GM12865 (cell line): ENCODE measurements around the gene C2CD4C.

ENCODE experiments used
- DNase-seq: peaks from one replicate; pipeline ENCODE4 v3.0.0; 2010; ENCODE audit warnings: low read depth
- H3K4me3 ChIP-seq: 2 replicates; pipeline ENCODE4 v1.5.1; 2011; ENCODE audit warnings: mild to moderate bottlenecking, low read depth, low read length, control low read depth
- CTCF ChIP-seq: IDR thresholded peaks from 2 replicates; pipeline ENCODE4 v1.5.1; 2011; ENCODE audit warnings: low read length, control low read depth, low read depth, inconsistent platforms; ENCODE audit not compliant: insufficient read depth; ENCODE audit errors: missing control alignments

The C2CD4C gene

GRCh38 chr19:375395-376110, 33.4 kb downstream of the C2CD4C start:
- H3K4me3 ChIP-seq = no peak overlapping the region
- TF ChIP-seq CTCF = no peak
- DNase-seq = no peak

DNA sequence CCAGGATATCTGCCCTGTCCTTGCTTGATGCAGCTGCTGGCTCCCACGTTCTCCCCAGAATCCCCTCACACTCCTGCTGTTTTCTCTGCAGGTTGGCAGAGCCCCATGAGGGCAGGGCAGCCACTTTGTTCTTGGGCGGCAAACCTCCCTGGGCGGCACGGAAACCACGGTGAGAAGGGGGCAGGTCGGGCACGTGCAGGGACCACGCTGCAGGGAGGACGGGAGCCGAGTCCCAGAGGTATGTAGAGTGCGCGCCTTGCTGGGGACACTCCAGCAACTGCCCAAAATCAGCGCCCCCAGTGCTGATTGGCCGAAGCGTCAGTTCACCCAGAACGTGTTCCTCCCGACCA, 34.1 kb downstream of the C2CD4C start:
- TF ChIP-seq CTCF = no peak
- DNase-seq = no peak
- no peak overlapping the region for H3K4me3 ChIP-seq

DNA sequence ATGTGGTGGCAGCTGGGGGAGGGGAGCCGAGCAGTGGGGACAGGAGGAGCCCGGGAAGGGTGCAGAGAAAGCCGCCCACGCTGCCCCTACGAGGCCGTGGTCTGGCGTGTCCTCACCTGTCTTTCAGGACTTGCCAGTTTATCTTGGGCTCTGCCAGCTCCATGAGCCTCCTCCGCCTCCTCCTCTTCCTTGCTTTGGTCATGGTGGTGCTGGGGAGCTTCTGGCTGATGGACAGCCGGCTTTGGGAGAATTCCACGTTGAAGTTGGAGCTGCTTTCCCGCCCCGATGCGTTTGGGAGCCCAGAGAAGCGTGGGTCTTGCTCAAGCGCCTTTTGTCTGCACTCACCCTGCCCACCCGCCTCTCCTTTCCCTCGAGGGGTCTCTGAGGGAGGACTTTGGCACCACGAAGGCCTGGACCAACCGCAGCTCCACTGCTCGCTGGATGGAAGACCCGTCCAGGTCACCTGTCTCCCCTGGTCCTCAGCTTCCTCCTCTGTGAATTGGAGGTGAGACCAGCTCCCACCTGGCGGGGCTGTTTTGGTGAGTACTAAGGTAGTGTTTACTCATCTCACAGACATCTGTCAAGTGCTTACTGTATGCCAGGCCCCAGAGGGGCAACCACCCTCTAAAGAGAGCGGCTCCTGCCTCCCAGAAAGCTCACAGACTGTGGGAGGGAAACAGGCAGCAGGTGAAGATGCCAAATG, 34.6 kb downstream of the C2CD4C start:
- no peak for DNase-seq
- TF ChIP-seq CTCF = no peak
- H3K4me3 ChIP-seq = no peak overlapping the region

- no peak for TF ChIP-seq CTCF
- H3K4me3 ChIP-seq = no peak overlapping the region
- no peak for DNase-seq
Measured at GRCh38 chr19:373391-374182, 35.4 kb downstream of the C2CD4C start.

DNA sequence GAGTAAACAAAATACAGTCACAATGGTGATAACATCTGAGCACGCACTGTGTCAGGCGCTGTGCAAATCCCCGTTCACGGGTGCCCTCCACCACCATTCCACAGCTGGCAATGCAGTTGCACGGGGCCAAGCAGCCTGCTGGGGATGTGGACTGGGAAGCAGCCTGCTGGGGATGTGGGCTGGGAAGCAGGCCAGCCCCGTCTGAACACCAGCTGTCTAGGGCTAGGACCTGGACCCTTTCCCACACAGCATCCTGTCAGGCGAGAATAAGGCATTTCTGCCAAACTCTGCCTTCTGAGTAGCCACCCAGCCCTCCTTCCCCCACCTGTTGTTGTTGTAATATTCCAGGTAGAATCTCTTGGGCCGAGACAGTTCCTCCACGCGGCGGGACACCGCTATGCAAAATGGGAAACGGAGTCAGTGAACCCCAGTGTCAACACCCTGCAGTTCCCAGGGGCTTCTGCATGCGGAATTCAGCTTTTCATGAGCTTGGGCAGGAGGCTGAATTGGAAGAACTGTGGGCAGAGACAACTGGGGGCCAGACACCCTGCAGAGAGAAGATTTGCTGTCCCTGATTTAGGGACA, 36.5 kb downstream of the C2CD4C start:
- no peak for TF ChIP-seq CTCF
- no peak for DNase-seq
- no peak overlapping the region for H3K4me3 ChIP-seq

DNA sequence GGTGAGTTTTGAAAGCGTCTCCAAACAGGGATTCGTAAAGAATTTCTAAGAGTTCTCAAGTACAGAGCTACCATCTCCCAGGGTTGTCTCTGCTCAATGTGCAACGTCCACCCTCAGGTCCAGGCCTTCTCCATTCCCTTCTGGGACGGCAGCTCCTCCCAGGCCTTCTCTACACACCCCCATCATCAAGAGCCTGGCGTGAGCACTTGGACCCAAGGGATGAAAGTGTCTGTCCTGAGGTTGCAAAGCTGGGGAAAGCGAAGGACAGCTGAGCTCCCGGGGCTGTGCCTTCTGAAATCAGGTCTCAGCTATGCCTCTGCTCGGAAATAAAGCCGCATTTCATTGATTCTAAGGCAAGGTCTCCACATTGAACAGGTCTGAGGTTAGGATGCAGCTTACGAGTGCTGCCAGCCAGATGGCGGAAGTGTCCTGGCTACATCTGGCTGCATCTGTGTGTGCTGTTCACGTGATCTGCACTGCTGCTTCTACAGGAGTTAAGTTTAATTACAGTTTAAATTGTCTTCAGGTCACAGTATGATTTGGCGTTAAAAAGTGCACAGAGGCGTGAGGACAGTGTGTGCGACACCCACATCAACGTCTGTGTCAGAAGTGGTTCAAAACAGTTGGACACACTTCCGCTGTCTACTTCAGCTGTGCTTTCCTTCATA, 37.3 kb downstream of the C2CD4C start:
- no peak for DNase-seq
- H3K4me3 ChIP-seq = no peak overlapping the region
- TF ChIP-seq CTCF = no peak
